GM21737 (cell line): ENCODE measurements around the gene TRHDE.

Experiments
- ATAC-seq: cut with Tn5 transposase; IDR thresholded peaks from one replicate; pipeline ENCODE4 v1.9.1; 2021; ENCODE audit warnings: mild to moderate bottlenecking, moderate library complexity; ENCODE audit not compliant: unreplicated experiment

TRHDE gene

GRCh38 chr12:72272091-72272661 lies at the start of gene TRHDE:
Gene TRHDE (plus strand): TSS chr12:72272370. CDS start chr12:72272644, 274 bp downstream.
- ATAC-seq: no peak

- no peak for ATAC-seq
Measured at GRCh38 chr12:72226510-72226909, 45.7 kb upstream of the TRHDE start.

GRCh38 chr12:72228424-72228823 lies 43.7 kb upstream of the TRHDE start:
- no peak for ATAC-seq

- no peak for ATAC-seq
Measured at GRCh38 chr12:72230589-72230988, 41.6 kb upstream of the TRHDE start.

- no peak for ATAC-seq
Measured at GRCh38 chr12:72234886-72235285, 37.3 kb upstream of the TRHDE start.

GRCh38 chr12:72236071-72236705 lies 36.0 kb upstream of the TRHDE start:
- ATAC-seq: no peak

GRCh38 chr12:72241552-72241951 lies 30.6 kb upstream of the TRHDE start:
- no peak for ATAC-seq

- ATAC-seq: no peak
Measured at GRCh38 chr12:72242946-72243345, 29.2 kb upstream of the TRHDE start.

- no peak for ATAC-seq
Measured at GRCh38 chr12:72246370-72246769, 25.8 kb upstream of the TRHDE start.

- no peak for ATAC-seq
Measured at GRCh38 chr12:72250346-72250745, 21.8 kb upstream of the TRHDE start.

GRCh38 chr12:72256725-72257124 lies 15.4 kb upstream of the TRHDE start:
- ATAC-seq: no peak

GRCh38 chr12:72261885-72262284 lies 10.3 kb upstream of the TRHDE start:
- no peak for ATAC-seq

GRCh38 chr12:72264548-72265175 lies 7.5 kb upstream of the TRHDE start:
- no peak for ATAC-seq

- ATAC-seq: no peak
Measured at GRCh38 chr12:72267974-72268373, 4.2 kb upstream of the TRHDE start.

- ATAC-seq: no peak
Measured at GRCh38 chr12:72268386-72268785, 3.8 kb upstream of the TRHDE start.

GRCh38 chr12:72269491-72269890 lies 2.7 kb upstream of the TRHDE start:
- ATAC-seq: no peak

- no peak for ATAC-seq
Measured at GRCh38 chr12:72270246-72270645, 1.9 kb upstream of the TRHDE start.

GRCh38 chr12:72270961-72271360 lies 1.2 kb upstream of the TRHDE start:
- no peak for ATAC-seq

GRCh38 chr12:72271451-72272090 lies 599 bp upstream of the TRHDE start:
- ATAC-seq: no peak

- ATAC-seq: no peak
Measured at GRCh38 chr12:72272731-72273498, 745 bp downstream of the TRHDE start.

GRCh38 chr12:72273499-72273837 lies 1.3 kb downstream of the TRHDE start:
- no peak for ATAC-seq
